Measurements from ENCODE around the gene CCDC198.

DNA sequence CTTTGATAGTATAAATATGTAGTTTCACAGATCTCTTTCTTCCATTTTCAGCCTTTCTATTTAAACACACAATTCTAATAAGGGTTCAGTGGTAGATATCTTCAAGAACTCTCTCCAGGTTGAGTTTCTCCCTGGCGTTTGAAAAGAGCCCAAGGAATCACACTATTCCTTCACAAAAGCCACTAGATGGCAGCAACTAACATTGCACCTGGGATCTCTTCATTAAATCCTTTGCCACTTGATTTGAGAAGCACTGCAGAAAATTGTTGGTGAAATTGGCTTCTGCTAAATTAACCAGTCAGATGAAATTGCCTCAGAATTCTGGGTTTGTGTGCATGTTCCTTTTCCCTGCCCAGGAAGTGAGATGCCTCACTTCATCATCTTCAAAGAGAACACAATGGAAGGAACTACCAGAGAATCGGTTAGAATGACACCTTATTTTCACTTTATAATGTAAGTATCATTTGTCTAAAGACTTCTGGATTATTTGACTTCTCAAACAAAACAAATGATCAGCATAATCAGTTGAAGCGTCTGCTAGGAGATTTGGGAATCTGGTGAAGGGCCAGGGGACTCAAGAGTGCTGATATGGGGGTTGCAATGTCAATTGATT, 6.8 kb downstream of the CCDC198 start:
- no peak for TF ChIP-seq SIN3A (IDR thresholded peaks at IDR 0.05; ENCODE audit: borderline replicate concordance, low read depth, low read length)
- TF ChIP-seq ZNF367 (CRISPR knock-in tag; IDR thresholded peaks at IDR 0.05; ENCODE audit: borderline replicate concordance): no peak
- no peak for TF ChIP-seq RNF219 (CRISPR knock-in tag; IDR thresholded peaks at IDR 0.05)
- no peak for TF ChIP-seq ZNF496 (CRISPR knock-in tag; IDR thresholded peaks at IDR 0.05; ENCODE audit: insufficient replicate concordance)
- no peak for TF ChIP-seq MEIS1 (CRISPR knock-in tag; IDR thresholded peaks at IDR 0.05; ENCODE audit: borderline replicate concordance)
- TF ChIP-seq ZNF33B (CRISPR knock-in tag; IDR thresholded peaks at IDR 0.05): no peak
- no peak for TF ChIP-seq ZNF225 (CRISPR knock-in tag; IDR thresholded peaks at IDR 0.05)
- no peak for TF ChIP-seq PHB2 (IDR thresholded peaks at IDR 0.05; ENCODE audit: partially characterized antibody)
- no peak for TF ChIP-seq ZNF589 (CRISPR knock-in tag; conservative IDR thresholded peaks at IDR 0.05)
- no peak for TF ChIP-seq KLF9 (CRISPR knock-in tag; IDR thresholded peaks at IDR 0.05; ENCODE audit: low read depth)
- TF ChIP-seq, protein P1, sequence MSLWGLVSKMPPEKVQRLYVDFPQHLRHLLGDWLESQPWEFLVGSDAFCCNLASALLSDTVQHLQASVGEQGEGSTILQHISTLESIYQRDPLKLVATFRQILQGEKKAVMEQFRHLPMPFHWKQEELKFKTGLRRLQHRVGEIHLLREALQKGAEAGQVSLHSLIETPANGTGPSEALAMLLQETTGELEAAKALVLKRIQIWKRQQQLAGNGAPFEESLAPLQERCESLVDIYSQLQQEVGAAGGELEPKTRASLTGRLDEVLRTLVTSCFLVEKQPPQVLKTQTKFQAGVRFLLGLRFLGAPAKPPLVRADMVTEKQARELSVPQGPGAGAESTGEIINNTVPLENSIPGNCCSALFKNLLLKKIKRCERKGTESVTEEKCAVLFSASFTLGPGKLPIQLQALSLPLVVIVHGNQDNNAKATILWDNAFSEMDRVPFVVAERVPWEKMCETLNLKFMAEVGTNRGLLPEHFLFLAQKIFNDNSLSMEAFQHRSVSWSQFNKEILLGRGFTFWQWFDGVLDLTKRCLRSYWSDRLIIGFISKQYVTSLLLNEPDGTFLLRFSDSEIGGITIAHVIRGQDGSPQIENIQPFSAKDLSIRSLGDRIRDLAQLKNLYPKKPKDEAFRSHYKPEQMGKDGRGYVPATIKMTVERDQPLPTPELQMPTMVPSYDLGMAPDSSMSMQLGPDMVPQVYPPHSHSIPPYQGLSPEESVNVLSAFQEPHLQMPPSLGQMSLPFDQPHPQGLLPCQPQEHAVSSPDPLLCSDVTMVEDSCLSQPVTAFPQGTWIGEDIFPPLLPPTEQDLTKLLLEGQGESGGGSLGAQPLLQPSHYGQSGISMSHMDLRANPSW (CRISPR knock-in tag; IDR thresholded peaks at IDR 0.05; ENCODE audit: borderline replicate concordance): no peak

All from HepG2 (cell line).